HG03066 (cell line): ENCODE data around the gene GLT1D1.
A peak's percentile ranks its signal among the peaks of the same experiment; 100 is the strongest.
"Not testable (repeated sequence)": the region's sequence is repeated elsewhere in the genome, so short reads cannot be mapped to it uniquely, and the experiment has no call there.

Source experiments
- ATAC-seq: cut with Tn5 transposase; IDR thresholded peaks from one replicate; pipeline ENCODE4 v1.9.1; 2021; ENCODE audit warnings: low read depth; ENCODE audit not compliant: unreplicated experiment

Gene GLT1D1

GRCh38 chr12:128820253-128820652, 33.0 kb upstream of the GLT1D1 start:
- no peak for ATAC-seq

GRCh38 chr12:128820723-128821432, 32.4 kb upstream of the GLT1D1 start:
- peak; percentile 53 for ATAC-seq

GRCh38 chr12:128823216-128823915, 29.9 kb upstream of the GLT1D1 start:
- peak; percentile 13 for ATAC-seq

GRCh38 chr12:128823916-128824839, 29.1 kb upstream of the GLT1D1 start, which contains the start of gene SLC15A4:
TSS of gene SLC15A4 (minus strand) at chr12:128823958. CDS start at chr12:128823943, 15 bp downstream.
- ATAC-seq: peak; percentile 65

- no peak for ATAC-seq
Measured at GRCh38 chr12:128825835-128826234, 27.4 kb upstream of the GLT1D1 start.

GRCh38 chr12:128827724-128828123, 25.6 kb upstream of the GLT1D1 start:
- ATAC-seq: no peak

GRCh38 chr12:128829861-128830504, 23.3 kb upstream of the GLT1D1 start:
- peak; percentile 85 for ATAC-seq

- peak; percentile 48 for ATAC-seq
Measured at GRCh38 chr12:128830505-128830893, 22.8 kb upstream of the GLT1D1 start.

- no peak for ATAC-seq
Measured at GRCh38 chr12:128833418-128833817, 19.9 kb upstream of the GLT1D1 start.

GRCh38 chr12:128839885-128840284, 13.4 kb upstream of the GLT1D1 start:
- not testable (repeated sequence) for ATAC-seq

- peak; percentile 71 for ATAC-seq
Measured at GRCh38 chr12:128840862-128841468, 12.3 kb upstream of the GLT1D1 start.

- no peak for ATAC-seq
Measured at GRCh38 chr12:128842579-128842978, 10.7 kb upstream of the GLT1D1 start.

GRCh38 chr12:128843538-128843937, 9.7 kb upstream of the GLT1D1 start:
- ATAC-seq: no peak

- no peak for ATAC-seq
Measured at GRCh38 chr12:128844031-128844635, 9.1 kb upstream of the GLT1D1 start.

GRCh38 chr12:128846671-128847070, 6.6 kb upstream of the GLT1D1 start:
- not testable (repeated sequence) for ATAC-seq

GRCh38 chr12:128848371-128848770, 4.9 kb upstream of the GLT1D1 start:
- ATAC-seq: no peak

GRCh38 chr12:128849806-128850205, 3.5 kb upstream of the GLT1D1 start:
- ATAC-seq: not testable (repeated sequence)

- no peak for ATAC-seq
Measured at GRCh38 chr12:128850400-128850799, 2.9 kb upstream of the GLT1D1 start.

GRCh38 chr12:128851429-128851828, 1.8 kb upstream of the GLT1D1 start:
- not testable (repeated sequence) for ATAC-seq
